Activated CD4-positive, CD25-positive, alpha-beta regulatory T cell (primary cell): Measurements from ENCODE around the gene MCC.
"Not testable (repeated sequence)": the region's sequence is repeated elsewhere in the genome, so short reads cannot be mapped to it uniquely, and the experiment has no call there.

Source experiments
- DNase-seq, 4 experiments: peaks; one replicate each; lab custom pipeline; 2025; lab: John Stamatoyannopoulos, UW

MCC gene

DNA sequence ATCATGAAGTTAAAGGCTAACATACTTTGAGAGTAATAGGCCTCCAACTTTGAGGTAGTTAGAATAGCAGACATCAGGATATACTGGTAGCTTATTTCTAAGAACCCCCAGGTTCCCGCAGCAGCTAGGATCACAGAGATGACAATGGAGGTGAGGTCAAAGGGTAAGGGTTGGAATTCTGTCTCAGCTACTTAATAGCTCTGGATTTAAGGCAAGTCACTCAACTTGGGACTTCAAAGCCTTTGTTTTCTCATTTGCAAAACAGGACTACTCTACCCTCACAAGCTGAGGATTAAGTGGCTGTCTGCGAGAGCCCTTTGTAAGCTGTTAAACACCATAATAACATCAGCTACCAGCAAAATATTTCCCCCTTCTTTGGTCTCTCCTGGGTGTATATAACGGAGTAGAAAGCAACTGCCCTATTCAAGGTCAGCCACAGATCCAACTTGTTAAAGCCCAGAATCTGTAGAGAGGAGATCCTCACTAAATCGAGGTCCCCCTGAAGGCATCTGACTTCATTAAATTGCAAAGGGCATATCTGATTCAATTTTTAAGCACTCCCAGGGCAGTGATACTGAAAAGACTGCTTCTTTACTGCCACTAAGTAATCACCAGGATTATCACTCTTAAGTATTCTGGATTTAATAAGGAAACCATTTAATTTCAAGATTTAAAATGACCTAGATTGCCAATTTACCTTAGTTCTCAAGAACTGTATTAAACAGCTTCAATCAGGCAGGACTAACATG is 407.0 kb downstream of the MCC start:
- no peak for DNase-seq

DNA sequence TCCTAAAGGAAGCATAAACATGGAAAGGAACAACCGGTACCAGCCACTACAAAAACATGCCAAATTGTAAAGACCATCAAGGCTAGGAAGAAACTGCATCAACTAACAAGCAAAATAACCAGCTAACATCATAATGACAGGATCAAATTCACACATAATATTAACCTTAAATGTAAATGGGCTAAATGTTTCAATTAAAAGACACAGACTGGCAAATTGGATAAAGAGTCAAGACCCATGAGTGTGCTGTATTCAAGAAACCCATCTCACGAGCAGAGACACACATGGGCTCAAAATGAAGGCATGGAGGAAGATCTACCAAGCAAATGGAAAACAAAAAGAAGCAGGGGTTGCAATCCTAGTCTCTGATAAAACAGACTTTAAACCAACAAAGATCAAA is 411.6 kb downstream of the MCC start:
- not testable (repeated sequence) for DNase-seq

DNA sequence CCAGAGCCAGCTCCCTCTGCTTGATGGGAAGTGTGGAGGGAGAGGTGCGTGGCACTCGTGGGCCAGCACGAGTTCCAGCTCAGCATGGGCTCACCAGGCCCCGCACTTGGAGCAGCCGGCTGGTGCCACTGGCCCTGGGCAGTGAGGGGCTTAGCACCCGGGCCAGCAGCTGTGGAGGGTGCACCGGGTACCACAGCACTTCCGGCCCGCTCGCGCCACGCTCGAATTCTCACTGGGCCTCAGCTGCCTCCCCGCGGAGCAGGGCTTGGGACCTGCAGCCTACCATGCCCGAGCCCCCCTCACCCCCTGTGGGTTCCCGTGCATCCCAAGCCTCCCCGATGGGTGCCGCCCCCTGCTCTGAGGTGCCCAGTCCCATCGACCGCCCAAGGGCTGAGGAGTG is 413.2 kb downstream of the MCC start:
- DNase-seq = no peak

DNA sequence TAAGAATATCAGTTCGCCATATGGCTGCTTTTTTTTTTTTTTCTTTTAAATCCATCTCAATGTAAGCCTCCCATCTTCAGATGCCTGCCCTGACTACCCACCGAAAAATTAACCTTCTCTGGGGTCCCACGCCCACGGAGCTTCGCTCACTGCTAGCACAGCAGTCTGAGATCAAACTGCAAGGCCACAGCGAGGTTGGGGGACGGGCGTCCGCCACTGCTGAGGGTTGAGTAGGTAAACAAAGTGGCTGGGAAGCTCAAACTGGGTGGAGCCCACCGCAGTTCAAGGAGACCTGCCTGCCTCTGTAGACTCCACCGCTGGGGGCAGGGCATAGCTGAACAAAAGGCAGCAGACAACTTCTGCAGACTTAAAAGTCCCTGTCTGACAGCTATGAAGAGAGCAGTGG is 414.6 kb downstream of the MCC start:
- not testable (repeated sequence) for DNase-seq

DNA sequence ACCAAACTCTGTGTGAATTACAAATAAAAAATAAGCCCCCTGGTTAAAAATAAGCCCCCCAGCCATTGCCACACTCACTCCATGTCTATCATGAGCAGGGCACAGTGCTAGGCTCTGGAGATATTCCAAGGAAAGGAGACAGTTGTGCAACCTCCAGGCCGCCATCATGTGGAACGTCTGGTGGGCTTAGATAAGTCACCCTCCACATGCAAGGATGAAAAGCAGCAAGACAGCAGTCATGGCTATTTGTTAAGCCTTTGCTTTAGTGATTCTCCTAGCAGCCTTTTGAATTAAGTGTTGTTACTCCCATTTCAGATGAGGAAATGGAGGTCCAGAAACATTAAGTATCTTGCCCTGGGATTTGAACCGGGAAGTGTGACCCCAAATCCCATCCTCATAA is 416.9 kb downstream of the MCC start:
- no peak for DNase-seq

DNA sequence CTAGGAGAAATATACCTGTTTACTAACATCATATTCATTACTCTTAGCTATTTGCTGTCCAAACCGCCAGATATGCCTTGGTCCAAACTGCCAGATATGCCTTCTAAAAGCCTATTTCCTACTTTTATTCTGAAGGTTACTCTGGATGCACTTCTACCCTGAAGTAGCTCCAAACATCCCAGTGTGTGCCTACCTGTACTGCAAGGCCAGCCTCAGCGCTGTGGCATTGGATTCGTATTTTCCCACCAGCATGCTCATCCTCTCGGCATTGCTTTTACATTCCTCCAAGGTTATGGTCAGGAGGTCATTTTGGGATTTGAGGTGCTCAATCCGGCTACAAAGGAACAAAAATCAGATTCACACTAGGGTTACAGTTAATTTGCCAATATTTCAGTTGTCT is 417.4 kb downstream of the MCC start:
- DNase-seq = no peak

DNA sequence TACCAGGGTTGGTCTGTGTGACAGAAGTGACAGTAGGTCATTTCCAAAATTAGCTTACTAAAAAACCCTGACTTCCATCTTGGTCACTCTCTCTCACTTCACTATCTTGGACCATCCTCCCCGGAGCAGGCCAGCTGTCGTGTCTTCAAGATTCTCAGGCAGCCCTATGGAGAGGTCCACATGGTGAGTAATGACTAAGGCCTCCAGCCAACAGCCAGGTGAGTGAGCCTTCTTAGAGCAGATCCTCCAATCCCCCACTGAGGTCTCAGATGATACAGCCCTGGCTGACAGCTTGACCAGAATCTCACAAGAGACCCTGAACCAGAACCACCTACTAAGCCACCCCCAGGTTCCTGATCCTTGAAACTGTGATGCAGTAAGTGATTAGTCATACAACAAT is 419.7 kb downstream of the MCC start:
- DNase-seq = no peak

DNA sequence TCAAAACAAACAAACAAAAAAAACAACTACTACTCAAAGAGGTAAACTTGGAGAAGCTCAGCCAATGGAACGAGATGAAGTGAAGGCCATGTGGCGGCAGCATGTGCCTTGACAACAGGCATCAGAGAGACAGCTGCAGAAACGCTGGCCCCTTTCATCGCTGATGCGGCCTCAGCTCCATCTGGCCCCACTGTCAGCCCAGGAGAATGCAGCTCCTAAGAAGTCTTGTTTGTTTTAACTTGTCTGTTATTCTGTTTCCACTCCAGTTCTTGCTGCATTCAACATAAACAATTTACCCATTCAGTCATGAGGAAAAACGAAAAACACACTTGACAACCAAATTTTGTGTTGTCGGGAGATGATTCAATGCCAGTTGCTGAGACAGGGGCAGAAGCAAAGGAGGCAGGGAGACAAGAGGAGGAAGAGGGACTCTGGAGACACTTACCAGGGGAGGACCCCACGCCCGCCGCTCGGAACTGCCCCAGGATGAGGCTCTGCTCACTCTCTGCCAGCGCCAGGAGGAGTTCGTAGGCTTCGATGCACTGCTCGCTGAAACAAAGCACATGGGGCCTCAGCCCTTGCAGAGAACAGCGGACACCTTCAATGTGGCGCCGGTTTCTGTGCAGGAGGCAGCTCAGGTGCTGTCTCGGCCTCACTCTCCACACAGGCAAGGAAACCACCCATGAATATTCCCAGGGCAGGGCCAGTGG is 420.5 kb downstream of the MCC start:
- DNase-seq = no peak

DNA sequence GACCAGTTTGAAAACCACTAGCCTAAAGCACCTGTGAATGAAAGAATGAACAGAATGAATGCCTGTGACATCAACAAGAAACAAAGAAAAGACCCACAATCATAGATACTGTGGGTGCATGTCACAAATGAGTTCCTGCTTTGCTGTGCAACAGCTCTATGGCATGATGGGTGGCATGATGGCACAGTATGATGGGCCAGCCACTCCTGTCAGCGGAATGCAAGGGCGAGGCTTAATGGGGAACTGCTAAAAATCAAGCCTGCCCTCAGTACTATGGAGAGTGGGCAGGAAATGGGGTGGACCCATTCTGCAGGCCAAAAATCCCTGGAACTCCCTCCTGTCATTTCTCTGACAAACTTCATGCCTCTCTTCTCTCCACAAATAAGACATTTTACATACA is 422.6 kb downstream of the MCC start:
- DNase-seq = no peak

DNA sequence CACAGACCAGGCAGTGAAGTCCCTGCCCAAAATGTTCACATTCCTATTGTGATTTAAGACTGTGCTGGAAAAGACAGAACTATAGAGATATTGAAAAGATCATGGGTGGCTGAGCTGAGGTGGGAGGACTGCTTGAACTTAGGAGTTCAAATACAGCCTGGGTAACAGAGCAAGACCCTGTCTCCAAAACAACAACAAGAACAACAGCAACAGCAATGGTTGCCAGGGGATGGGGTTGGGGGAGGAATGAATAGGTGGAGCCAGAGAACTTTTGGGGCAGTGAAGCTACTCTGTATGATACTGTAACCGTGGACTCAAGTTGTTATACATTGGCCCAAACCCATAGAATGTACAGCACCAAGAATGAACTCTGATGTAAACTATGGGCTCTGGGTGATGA is 423.4 kb downstream of the MCC start:
- DNase-seq = no peak

DNA sequence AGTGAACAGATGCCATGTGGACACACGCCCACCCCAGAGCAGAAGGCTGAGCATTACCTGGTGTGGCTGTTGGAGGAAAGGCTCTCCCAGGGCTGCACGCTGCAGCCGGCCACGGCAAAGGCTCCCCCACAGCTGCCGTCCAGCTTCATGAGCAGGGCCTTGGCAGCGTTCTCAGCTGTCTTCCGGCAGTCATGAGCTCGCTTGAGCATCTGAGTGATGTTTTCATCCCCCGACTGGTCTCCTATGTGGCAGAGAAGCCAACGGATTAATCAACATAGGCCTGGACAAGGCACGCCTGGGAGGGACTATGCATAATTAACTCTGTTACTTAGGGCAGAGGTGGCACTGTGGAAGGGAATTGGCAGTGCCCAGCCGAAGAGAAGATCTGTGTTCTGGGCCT is 424.3 kb downstream of the MCC start:
- DNase-seq = no peak

DNA sequence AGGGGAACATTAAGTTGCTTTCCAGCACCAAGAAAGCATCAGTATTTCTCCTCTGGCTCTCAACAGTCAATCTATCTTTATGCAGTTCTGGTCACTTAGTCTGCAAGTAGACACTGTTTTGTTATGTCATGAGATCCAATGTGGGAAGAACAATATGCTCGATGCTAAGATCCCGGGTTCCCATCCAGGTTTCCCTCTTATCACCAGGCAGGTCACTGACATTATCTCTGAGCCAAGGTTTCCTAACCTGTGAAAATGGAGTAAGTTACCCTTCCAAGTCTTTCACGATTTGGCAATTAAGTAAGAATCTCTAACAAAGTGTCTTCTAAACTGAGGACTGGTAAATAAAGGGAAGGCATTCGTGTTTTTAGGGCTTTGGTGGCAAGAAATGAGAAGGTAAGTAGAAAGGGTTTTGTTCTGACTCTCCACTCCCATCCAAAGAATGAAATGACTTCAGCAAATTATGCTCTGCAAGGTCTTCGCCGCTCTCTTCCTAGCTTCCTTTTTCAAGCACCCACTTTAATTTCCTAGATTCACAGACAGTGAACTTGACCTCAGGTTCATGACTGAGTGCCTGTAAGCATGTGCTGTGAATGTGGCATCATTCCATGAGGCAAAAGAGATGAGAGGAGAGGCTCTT is 425.3 kb downstream of the MCC start:
- no peak for DNase-seq

DNA sequence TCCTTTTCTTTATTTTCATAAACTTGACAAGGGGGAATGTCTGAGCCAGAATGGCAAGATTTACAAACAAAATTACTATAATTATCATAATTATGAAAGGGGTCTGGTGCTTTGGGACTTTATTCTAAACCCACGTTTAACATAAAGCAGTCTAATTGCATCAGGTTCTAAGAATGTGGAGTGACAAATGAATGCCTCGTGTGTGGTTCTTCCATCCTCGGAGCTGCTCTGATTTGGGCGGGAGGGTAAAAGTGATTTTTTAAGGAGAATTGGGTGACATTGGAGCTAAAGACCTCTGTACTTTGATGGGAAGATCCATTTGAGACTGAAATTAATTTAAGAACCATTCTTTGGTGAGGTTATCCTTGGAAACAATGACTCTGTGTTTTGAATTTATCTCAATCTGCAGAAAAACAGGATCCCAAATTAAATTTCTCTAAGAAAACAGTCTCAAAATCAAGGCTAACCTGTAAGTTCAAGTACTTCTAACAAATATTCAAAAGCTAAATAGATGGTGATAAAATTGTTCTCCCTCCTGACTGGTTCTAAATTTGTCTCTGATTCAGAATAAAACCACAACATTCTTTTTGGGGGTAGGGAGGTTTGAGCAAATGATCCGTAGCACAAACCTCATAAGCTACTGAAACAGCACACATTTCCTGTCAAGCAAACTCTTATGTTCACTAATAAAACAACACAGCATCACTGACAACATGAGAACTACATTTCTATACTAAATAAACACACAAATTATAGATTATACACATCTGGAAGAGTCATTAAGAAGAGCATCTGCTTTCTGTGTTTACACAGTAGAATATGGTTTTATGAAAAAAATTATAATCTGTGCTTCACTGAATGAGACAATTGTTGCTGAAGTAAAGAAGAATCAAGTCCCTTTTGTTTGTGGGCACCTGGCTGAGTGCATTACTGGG is 426.1 kb downstream of the MCC start:
- DNase-seq = no peak

DNA sequence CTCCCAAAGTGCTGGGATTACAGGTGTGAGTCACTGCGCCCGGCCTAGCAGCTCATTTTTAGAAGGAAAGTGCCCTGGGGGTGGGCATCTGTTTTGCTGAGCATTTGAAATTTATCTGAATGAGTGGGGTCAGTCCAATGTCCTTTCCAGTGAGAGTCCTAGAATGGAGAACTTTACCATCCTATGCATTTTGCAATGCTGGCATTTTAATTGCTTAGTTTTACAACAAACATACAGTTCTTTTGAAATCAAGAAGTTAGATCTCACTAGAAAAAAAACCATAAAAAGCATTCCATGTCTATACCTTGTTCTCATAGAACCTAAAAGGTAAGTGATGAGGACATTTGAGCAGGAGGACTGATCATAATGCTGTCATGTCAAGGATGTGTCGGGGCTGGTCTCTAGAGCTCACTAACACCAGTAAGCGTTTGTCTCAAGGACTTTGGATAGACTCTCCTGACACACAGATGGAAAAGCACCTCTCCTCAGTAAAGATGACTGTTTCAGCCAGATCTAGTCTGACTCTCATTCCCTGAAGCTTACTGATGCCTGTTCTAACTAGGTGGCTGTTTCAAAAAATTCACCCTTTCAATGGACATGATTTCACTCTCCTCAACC is 427.7 kb downstream of the MCC start:
- no peak for DNase-seq

DNA sequence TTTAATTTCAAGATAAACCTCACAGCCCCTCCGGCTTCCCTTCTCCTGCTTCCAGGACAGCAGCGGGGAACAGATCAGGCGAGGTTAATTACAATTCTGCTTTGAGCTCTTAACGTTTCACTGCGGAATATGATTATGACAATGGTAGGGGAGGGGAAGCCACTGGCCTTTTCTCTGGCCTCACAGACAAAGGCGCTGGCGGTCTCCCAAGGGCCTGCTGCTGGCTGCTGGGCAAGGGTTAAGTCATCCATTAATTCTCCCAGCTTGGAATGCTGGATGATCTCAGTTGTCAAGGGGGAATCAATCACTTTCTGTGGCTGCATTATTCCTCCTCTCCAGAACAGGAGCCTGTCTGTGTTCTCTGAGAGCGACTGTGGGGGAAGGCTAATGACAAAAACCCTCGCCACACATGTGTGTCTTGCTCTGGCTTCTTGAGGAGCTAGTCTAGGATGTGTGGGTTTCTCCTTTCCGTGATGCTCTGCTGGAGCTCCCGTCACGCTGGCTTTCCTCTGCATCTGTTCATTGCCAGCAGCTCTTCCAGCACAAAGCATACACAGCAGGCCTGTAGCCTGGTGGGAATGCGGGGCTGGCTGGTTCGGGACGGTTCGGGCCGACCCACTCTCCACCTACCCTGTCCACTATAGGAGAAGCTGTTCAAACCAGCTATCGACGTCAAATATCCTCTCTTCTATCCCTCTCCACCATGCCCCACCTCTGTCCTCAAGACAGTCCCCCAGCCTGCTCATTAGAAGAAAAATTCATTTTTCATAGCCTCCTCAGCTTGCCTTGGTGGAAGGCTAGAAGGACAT is 428.8 kb downstream of the MCC start:
- no peak for DNase-seq

DNA sequence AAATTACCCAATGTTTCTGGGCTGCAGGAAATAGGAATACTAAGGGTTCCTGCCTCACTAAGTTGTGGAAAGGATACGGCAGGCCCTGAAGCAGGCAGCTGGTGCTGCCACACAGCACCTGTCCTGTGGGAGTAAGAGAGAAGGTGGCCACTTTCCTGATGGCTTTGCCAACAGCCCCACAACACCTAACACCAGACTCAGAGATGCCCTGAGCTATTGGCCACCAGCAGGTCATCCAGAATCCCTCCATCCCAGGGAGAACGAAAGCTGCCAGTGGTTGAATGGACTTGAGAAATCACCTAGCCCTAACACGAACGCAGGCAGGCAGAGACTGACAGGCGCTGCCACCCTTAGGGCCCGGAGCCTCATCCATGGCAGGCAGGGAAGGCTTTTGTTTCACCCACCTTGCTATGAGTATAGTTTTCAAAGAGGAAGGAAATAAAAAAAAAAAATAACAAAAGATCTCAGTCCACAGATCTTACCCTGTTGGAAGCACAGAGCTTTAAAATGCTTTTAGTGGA is 429.5 kb downstream of the MCC start:
- no peak for DNase-seq

DNA sequence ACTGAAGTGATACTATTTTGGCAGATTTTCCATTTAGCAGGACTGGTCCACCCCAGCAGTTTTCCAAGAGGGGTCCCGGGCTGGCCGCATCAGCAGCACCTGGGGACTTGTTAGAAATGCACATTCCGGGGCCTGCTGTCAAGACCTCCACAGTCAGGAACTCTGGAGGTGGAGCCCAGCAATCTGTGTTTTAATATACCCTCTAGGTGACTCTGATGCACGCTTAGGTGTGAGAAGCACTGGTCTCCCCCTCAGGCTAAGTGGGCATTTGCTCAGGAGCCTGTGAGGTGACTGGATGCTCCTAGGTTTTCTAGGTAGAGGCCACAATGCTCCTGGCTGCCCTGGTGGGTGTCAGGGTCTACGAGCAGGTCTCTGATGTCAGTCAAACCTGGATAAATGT is 430.0 kb downstream of the MCC start:
- no peak for DNase-seq

DNA sequence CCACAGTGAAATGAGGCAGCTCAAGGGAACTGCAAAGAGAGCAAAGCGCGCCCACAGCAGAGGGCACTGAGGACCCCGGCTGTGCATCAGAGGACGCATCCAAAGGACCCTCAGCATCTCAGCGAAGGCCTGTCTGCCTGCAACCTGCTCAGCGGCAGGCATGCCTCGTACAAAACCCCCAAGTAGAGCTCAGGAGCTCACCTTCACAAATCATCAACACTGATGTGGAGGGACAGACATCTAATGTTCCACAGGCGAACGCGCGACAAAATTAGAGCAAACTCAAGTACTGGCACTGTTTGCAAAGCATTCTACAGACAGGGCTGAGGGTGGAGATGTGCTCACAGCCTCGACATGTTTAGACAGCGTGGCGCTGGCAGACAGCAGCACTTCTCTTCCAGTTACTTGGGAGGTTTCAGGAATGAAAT is 430.7 kb downstream of the MCC start:
- no peak for DNase-seq

DNA sequence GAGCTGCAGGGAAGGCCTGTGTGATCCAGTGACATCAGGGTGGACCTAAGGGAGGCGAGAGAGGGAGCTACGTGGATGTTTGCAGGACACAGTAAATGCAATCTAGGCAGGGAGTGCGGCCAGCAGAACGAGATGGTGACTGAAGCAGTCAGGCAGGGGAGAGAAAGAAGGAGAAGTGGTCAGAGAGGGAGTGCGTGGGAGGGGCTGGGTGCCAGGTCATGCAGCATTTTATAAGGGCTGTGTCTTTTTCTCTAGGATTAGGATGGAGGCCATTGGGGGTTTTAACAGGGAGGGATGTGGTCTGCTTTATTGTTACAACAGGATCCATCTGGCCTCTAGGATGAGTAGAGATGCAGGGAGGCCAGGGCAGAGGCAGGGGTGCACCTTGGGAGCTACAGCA is 431.3 kb downstream of the MCC start:
- DNase-seq = no peak

DNA sequence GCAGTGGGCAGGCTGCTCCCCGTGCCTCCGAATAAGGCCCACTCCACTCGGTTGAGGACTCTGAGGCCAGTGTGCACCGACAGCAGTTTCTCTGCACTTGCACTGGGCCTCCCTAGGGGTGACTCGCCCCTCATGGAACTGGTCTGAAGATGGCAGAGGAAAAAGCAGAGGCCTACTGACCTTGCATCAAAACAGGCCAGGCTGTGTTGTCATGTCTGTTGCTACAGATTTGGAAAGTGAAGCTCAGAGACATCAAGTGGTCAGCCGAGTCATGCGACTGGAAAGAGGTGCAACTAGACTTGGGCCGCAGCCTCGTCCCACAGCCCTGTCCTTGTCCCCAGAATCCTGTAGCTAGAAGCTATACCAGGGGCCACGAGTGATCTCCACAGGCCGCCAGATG is 433.4 kb downstream of the MCC start:
- DNase-seq = no peak
